HCT116 (cell line): ENCODE measurements around the gene PTP4A2. TPM values are rescaled to one million over a fixed set of nuclear protein-coding genes. Genes with fewer than 3 reads are reported as not detected.

Experiments used
- ATAC-seq: fragments of 200-7000 bp; cut with Tn5 transposase; 2 replicates; pipeline ENCODE4 v1.9.1; 2020; ENCODE audit warnings: mild to moderate bottlenecking, moderate library complexity
- BruUV-seq: library from RNA; stranded (reverse); fragments of 400-500 nt; replicated peaks from 2 replicates; lab custom pipeline; 2021; lab: Mats Ljungman, UMichigan
- CTCF ChIA-PET: fragments of 300-600 bp; sonication (Branson Sonifier 250); formaldehyde crosslinking; loops from one replicate; lab custom pipeline; 2021; ENCODE audit warnings: antibody characterized with exemption; lab: Charles Lee
- POLR2A ChIA-PET: fragments of 300-600, 350-600 bp; sonication (Branson Sonifier 250); formaldehyde crosslinking; loops from one replicate; lab custom pipeline; 2021; ENCODE audit warnings: antibody characterized with exemption; lab: Charles Lee
- RAD21 ChIA-PET, 2 experiments: fragments of 300-600 bp; sonication (Branson Sonifier 250); formaldehyde crosslinking; loops; one replicate each; lab custom pipeline; 2023; ENCODE audit warnings: low total read pairs in 2 of 2; ENCODE audit not compliant: uncharacterized antibody in 2 of 2, unreplicated experiment in 2 of 2, low non-redundant PET in 1 of 2; lab: Charles Lee
- DNase-seq: peaks from one replicate; pipeline ENCODE4 v3.0.0-alpha.2; 2010; ENCODE audit warnings: low read depth, low spot score
- H2AFZ ChIP-seq: fragments of 200-600 bp; shearing (Covaris generic), sonication (generic); 2 replicates; pipeline ENCODE4 v1.6.1; 2017; ENCODE audit warnings: low read depth, mixed run types, mixed read lengths, antibody characterized with exemption, low read length; ENCODE audit not compliant: poor library complexity, severe bottlenecking
- H3K27ac ChIP-seq: 2 replicates; pipeline ENCODE4 v1.5.1; 2012; ENCODE audit warnings: low read depth, low read length
- H3K27me3 ChIP-seq: fragments of 200-600 bp; sonication (generic); 2 replicates; pipeline ENCODE4 v1.6.1; 2016; ENCODE audit warnings: mixed run types, low read length, mixed read lengths; ENCODE audit not compliant: insufficient read depth
- H3K36me3 ChIP-seq, 2 experiments: fragments of 200-500 bp in 1 of 2; fragments of 200-600 bp in 1 of 2; sonication (Bioruptor generic) in 1 of 2; sonication (generic) in 1 of 2; 2 replicates each; pipeline versions ENCODE4 v1.5.1 to v1.6.1; 2014 to 2016; ENCODE audit warnings: low read length in 2 of 2, inconsistent platforms in 1 of 2, mixed read lengths in 1 of 2, mixed run types in 1 of 2; ENCODE audit not compliant: insufficient read depth in 2 of 2, control insufficient read depth in 1 of 2
- H3K4me1 ChIP-seq, 2 experiments: fragments of 200-600 bp in 1 of 2; sonication (generic) in 1 of 2; 2 replicates each; pipeline versions ENCODE4 v1.5.1 to v1.6.1; 2012 to 2017; ENCODE audit warnings: low read length in 2 of 2, inconsistent platforms in 1 of 2, mild to moderate bottlenecking in 1 of 2, mixed read lengths in 1 of 2, mixed run types in 1 of 2, moderate library complexity in 1 of 2; ENCODE audit not compliant: insufficient read depth in 2 of 2, control insufficient read depth in 1 of 2
- H3K4me2 ChIP-seq: fragments of 200-600 bp; sonication (generic); 2 replicates; pipeline ENCODE4 v1.6.1; 2017; ENCODE audit warnings: mixed run types, low read length, mixed read lengths
- H3K4me3 ChIP-seq, 2 experiments: fragments of 200-600 bp in 1 of 2; sonication (generic) in 1 of 2; replicated peaks in 1 of 2; 2 replicates each; pipeline ENCODE4 v1.5.1; 2011 to 2016; ENCODE audit warnings: low read length in 2 of 2, control low read depth in 1 of 2, low read depth in 1 of 2, mild to moderate bottlenecking in 1 of 2, mixed read lengths in 1 of 2, mixed run types in 1 of 2
- H3K79me2 ChIP-seq: fragments of 200-600 bp; sonication (generic); 2 replicates; pipeline ENCODE4 v1.6.1; 2017; ENCODE audit warnings: mild to moderate bottlenecking, mixed run types, low read length, moderate library complexity, mixed read lengths; ENCODE audit not compliant: insufficient read depth
- H3K9ac ChIP-seq: fragments of 200-600 bp; sonication (generic); 2 replicates; pipeline ENCODE4 v1.6.1; 2016; ENCODE audit warnings: low read length, mixed read lengths
- H3K9me2 ChIP-seq: fragments of 200-600 bp; sonication (generic), shearing (Covaris generic); 2 replicates; pipeline ENCODE4 v1.6.1; 2017; ENCODE audit warnings: mixed run types, mild to moderate bottlenecking, moderate library complexity; ENCODE audit not compliant: insufficient read depth
- H3K9me3 ChIP-seq, 2 experiments: fragments of 200-500 bp in 1 of 2; fragments of 200-600 bp in 1 of 2; sonication (Bioruptor generic) in 1 of 2; sonication (generic) in 1 of 2; 2 replicates each; pipeline ENCODE4 v1.6.1; 2014 to 2017; ENCODE audit warnings: low read length in 2 of 2, mixed read lengths in 2 of 2, inconsistent platforms in 1 of 2, low read depth in 1 of 2, mild to moderate bottlenecking in 1 of 2, mixed run types in 1 of 2, moderate library complexity in 1 of 2; ENCODE audit not compliant: control insufficient read depth in 1 of 2, insufficient read depth in 1 of 2
- H4K20me1 ChIP-seq: fragments of 200-600 bp; sonication (generic), shearing (Covaris generic); 2 replicates; pipeline ENCODE4 v1.6.1; 2017; ENCODE audit warnings: mixed run types, mild to moderate bottlenecking, moderate library complexity; ENCODE audit not compliant: insufficient read depth
- CBX3 ChIP-seq: IDR thresholded peaks from 2 replicates; pipeline ENCODE4 v1.6.1; 2012; ENCODE audit warnings: low read depth
- CEBPB ChIP-seq: IDR thresholded peaks from 2 replicates; pipeline ENCODE4 v1.6.1; 2012; ENCODE audit warnings: low read depth
- ELF1 ChIP-seq: IDR thresholded peaks from 2 replicates; pipeline ENCODE4 v1.6.1; 2012; ENCODE audit warnings: low read depth, borderline replicate concordance
- EZH2 ChIP-seq: fragments of 200-600 bp; sonication (generic); IDR thresholded peaks from 2 replicates; pipeline ENCODE4 v1.6.1; 2017; ENCODE audit warnings: antibody characterized with exemption, mixed run types
- EZH2phosphoT487 ChIP-seq: fragments of 200-600 bp; IDR thresholded peaks from 2 replicates; pipeline ENCODE4 v1.6.1; 2018; ENCODE audit warnings: antibody characterized with exemption, borderline replicate concordance
- FOSL1 ChIP-seq: IDR thresholded peaks from 2 replicates; pipeline ENCODE4 v1.6.1; 2012; ENCODE audit warnings: low read depth
- POLR2AphosphoS5 ChIP-seq: IDR thresholded peaks from 2 replicates; pipeline ENCODE4 v1.6.1; 2011; ENCODE audit warnings: mild to moderate bottlenecking, low read depth, low read length, moderate library complexity
- RAD21 ChIP-seq: IDR thresholded peaks from 2 replicates; pipeline ENCODE4 v1.6.1; 2012; ENCODE audit warnings: low read depth, mild to moderate bottlenecking
- SIN3A ChIP-seq: IDR thresholded peaks from 2 replicates; pipeline ENCODE4 v1.6.1; 2012; ENCODE audit warnings: low read depth
- SP1 ChIP-seq: IDR thresholded peaks from 2 replicates; pipeline ENCODE4 v1.6.1; 2012; ENCODE audit warnings: low read depth
- TCF7L2 ChIP-seq: IDR thresholded peaks from 2 replicates; pipeline ENCODE4 v1.7.0; 2011; ENCODE audit warnings: borderline replicate concordance, inconsistent platforms; ENCODE audit not compliant: insufficient read depth, insufficient read length; ENCODE audit errors: extremely low read depth
- YY1 ChIP-seq: IDR thresholded peaks from 2 replicates; pipeline ENCODE4 v1.6.1; 2011; ENCODE audit warnings: low read length, low read depth, moderate library complexity, mild to moderate bottlenecking; ENCODE audit not compliant: insufficient replicate concordance; ENCODE audit errors: extremely low read depth
- intact Hi-C: fragments of 100-400 bp; cut with micrococcal nuclease; formaldehyde crosslinking; loops from 2 replicates; pipeline ENCODE4 v1.10.0; 2022
- total RNA-seq: library from RNA; stranded (reverse); gene quantifications from one replicate; pipeline ENCODE4 v1.2.1, GENCODE V29; 2021; ENCODE audit not compliant: unreplicated experiment
- TF ChIP-seq, protein P1 (sequence below): IDR thresholded peaks from 2 replicates; pipeline ENCODE4 v1.6.1; 2011; ENCODE audit warnings: mild to moderate bottlenecking, low read length, moderate library complexity; ENCODE audit not compliant: insufficient replicate concordance; ENCODE audit errors: extremely low read depth
- TF ChIP-seq, protein P2 (sequence below): IDR thresholded peaks from 2 replicates; pipeline ENCODE4 v1.6.1; 2012
- TF ChIP-seq, protein P3 (sequence below): IDR thresholded peaks from 2 replicates; pipeline ENCODE4 v1.6.1; 2012
- TF ChIP-seq, protein P4 (sequence below): IDR thresholded peaks from 2 replicates; pipeline ENCODE4 v1.6.1; 2012; ENCODE audit warnings: low read depth

The PTP4A2 gene
- total RNA-seq, 1 experiment from 2014 or later, result 267 TPM

DNA sequence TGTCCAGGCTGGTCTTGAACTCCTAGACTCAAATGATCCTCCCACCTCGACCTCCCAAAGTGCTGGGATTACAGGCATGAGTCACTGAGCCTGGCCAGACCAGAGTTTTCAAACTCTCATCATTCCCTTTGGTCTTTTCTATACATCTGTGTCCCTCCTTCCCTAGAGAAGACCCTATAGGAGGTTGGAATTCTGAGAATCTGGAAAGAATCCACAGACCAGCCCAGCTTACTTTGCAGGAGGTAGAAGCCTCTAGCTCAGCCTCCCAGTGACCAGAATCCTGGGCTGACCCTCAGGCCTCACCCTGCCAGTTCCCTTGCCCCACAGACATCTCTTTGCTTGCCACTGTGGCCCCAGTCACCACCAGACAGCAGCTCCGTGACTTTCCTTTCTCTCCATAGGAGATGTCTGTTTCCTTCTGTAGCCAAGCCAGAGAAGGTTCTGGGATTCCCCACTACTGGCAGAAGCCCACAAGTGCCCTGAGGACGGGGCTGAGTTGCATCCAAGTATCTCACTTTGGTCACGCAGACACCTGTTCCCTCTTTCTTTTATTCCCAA is 40.8 kb upstream of the PTP4A2 start (continued):
- TF ChIP-seq RAD21 (no peak), YY1 (no peak), TCF7L2 (no peak), EZH2phosphoT487 (no peak), SIN3A (no peak), CEBPB (no peak)

DNA sequence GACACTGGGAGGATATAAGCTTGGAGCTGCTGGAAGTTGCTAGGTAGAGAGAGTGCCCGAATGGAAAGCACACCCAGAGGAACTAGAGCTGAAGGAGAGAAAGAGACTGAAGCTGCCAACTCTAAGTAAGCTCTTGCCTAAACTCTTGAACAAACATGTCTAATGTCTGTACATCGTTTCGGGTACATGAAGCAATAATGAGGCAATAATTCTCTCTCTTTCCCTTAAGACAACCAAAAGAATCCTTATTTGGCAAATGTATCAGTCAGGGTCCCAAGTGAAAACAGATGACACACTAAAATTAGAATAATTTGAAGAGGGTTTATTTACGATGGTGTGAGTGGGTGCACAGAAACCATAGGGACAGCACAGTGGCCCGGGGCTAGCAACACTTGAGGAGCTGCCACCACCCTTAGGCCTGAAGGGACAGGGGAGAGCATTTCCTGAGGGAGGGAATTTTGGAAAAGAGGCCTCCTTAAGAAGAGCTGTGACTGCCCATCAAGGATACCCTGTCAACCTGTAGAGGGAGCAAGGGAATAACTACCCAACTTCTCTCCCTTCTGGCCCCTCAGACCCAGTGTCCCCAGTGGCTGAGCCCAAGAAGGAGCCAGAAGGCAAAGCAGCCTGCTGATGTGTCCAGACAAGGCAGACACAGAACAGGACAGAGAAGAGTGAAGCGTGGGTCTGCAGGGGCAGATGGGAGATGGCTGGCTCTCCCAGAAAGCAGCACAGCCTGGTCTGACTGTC is 39.4 kb upstream of the PTP4A2 start:
- H3K9ac ChIP-seq, result no peak overlapping the region
- no peak overlapping the region for H2AFZ ChIP-seq
- peaks cover 3 to 7% of the 10 kb centered on the region in 2 experiments; a peak in 3 of 4 replicates for H3K4me1 ChIP-seq
- intact Hi-C loops, result loop anchor here (1.0 to 5.0 kb wide), 2 partner anchors 86 to 160 kb away; partner anchors contain the start of gene SPOCD1
- peak; percentile 67 for DNase-seq
- ATAC-seq, result peak; percentile 99
- H3K9me3 ChIP-seq, result no peaks in the 10 kb centered on the region
- H4K20me1 ChIP-seq, result no peaks in the 10 kb centered on the region
- no TSS peak for BruUV-seq
- no peaks in the 10 kb centered on the region for H3K9me2 ChIP-seq
- POLR2A ChIA-PET, result interaction anchor here (0.6 to 1.6 kb wide), 6 partner anchors 10 to 162 kb away, joined by 3 to 8 read pairs (median 4); partner anchors contain the start of genes KPNA6 and SPOCD1
- no peak overlapping the region for H3K4me2 ChIP-seq
- RAD21 ChIA-PET, result interaction anchor here (0.8 to 2.0 kb wide), 3 partner anchors 14 to 188 kb away, joined by 3 to 4 read pairs (median 3); no protein-coding TSS in a partner anchor
- H3K27ac ChIP-seq, result no peak overlapping the region
- H3K79me2 ChIP-seq, result no peaks in the 10 kb centered on the region
- H3K27me3 ChIP-seq, result no peaks in the 10 kb centered on the region
- H3K36me3 ChIP-seq, result no peaks in the 10 kb centered on the region
- no peak overlapping the region for H3K4me3 ChIP-seq
- CTCF ChIA-PET, result interaction anchor here (0.8 to 3.1 kb wide), 8 partner anchors 8 to 189 kb away, joined by 3 to 17 read pairs (median 6); no protein-coding TSS in a partner anchor
- TF ChIP-seq EZH2 (no peak), CEBPB (no peak), SIN3A (no peak), ELF1 (no peak), YY1 (peak; percentile 6), CBX3 (no peak), POLR2AphosphoS5 (no peak), SP1 (no peak), EZH2phosphoT487 (no peak), FOSL1 (no peak)
- TF ChIP-seq, protein P1, sequence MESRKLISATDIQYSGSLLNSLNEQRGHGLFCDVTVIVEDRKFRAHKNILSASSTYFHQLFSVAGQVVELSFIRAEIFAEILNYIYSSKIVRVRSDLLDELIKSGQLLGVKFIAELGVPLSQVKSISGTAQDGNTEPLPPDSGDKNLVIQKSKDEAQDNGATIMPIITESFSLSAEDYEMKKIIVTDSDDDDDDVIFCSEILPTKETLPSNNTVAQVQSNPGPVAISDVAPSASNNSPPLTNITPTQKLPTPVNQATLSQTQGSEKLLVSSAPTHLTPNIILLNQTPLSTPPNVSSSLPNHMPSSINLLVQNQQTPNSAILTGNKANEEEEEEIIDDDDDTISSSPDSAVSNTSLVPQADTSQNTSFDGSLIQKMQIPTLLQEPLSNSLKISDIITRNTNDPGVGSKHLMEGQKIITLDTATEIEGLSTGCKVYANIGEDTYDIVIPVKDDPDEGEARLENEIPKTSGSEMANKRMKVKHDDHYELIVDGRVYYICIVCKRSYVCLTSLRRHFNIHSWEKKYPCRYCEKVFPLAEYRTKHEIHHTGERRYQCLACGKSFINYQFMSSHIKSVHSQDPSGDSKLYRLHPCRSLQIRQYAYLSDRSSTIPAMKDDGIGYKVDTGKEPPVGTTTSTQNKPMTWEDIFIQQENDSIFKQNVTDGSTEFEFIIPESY, result no peak
- TF ChIP-seq, protein P2, sequence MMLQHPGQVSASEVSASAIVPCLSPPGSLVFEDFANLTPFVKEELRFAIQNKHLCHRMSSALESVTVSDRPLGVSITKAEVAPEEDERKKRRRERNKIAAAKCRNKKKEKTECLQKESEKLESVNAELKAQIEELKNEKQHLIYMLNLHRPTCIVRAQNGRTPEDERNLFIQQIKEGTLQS, result no peak
- TF ChIP-seq, protein P3, sequence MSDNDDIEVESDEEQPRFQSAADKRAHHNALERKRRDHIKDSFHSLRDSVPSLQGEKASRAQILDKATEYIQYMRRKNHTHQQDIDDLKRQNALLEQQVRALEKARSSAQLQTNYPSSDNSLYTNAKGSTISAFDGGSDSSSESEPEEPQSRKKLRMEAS, result no peak
- TF ChIP-seq, protein P4, sequence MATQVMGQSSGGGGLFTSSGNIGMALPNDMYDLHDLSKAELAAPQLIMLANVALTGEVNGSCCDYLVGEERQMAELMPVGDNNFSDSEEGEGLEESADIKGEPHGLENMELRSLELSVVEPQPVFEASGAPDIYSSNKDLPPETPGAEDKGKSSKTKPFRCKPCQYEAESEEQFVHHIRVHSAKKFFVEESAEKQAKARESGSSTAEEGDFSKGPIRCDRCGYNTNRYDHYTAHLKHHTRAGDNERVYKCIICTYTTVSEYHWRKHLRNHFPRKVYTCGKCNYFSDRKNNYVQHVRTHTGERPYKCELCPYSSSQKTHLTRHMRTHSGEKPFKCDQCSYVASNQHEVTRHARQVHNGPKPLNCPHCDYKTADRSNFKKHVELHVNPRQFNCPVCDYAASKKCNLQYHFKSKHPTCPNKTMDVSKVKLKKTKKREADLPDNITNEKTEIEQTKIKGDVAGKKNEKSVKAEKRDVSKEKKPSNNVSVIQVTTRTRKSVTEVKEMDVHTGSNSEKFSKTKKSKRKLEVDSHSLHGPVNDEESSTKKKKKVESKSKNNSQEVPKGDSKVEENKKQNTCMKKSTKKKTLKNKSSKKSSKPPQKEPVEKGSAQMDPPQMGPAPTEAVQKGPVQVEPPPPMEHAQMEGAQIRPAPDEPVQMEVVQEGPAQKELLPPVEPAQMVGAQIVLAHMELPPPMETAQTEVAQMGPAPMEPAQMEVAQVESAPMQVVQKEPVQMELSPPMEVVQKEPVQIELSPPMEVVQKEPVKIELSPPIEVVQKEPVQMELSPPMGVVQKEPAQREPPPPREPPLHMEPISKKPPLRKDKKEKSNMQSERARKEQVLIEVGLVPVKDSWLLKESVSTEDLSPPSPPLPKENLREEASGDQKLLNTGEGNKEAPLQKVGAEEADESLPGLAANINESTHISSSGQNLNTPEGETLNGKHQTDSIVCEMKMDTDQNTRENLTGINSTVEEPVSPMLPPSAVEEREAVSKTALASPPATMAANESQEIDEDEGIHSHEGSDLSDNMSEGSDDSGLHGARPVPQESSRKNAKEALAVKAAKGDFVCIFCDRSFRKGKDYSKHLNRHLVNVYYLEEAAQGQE, result no peak
